ENCODE results near the gene OBSCN.
"Not testable (repeated sequence)": the region's sequence is repeated elsewhere in the genome, so short reads cannot be mapped to it uniquely, and the experiment has no call there.

Gene OBSCN

GRCh38 chr1:228226956-228227791, 19.3 kb downstream of the OBSCN start:
- peak; percentile 74 to 85 for DNase-seq

- not testable (repeated sequence) for DNase-seq
These were observed 20.3 kb downstream of the OBSCN start for GRCh38 chr1:228228147-228228546.

- DNase-seq, result no peak
These were observed 20.8 kb downstream of the OBSCN start for GRCh38 chr1:228228601-228229074.

GRCh38 chr1:228231189-228231588, 23.3 kb downstream of the OBSCN start:
- DNase-seq, result no peak

- no peak for DNase-seq
These were observed 25.3 kb downstream of the OBSCN start for GRCh38 chr1:228233136-228233535.

GRCh38 chr1:228234921-228235320, 27.1 kb downstream of the OBSCN start:
- DNase-seq, result no peak

GRCh38 chr1:228236744-228237143, 28.9 kb downstream of the OBSCN start:
- DNase-seq, result peak in 1 of 2 experiments; percentile 23

- DNase-seq, result no peak
These were observed 30.2 kb downstream of the OBSCN start for GRCh38 chr1:228238007-228238406.

GRCh38 chr1:228238461-228238860, 30.6 kb downstream of the OBSCN start:
- DNase-seq, result no peak

- DNase-seq, result peak in 1 of 2 experiments; percentile 19
These were observed 32.8 kb downstream of the OBSCN start for GRCh38 chr1:228240411-228241240.

- DNase-seq, result peak; percentile 36 to 72
These were observed 33.4 kb downstream of the OBSCN start for GRCh38 chr1:228241259-228241658.

GRCh38 chr1:228242409-228242808, 34.6 kb downstream of the OBSCN start:
- DNase-seq, result no peak

- DNase-seq, result no peak
These were observed 35.2 kb downstream of the OBSCN start for GRCh38 chr1:228243093-228243492.

GRCh38 chr1:228243989-228244388, 36.1 kb downstream of the OBSCN start:
- DNase-seq, result not testable (repeated sequence)

- DNase-seq, result no peak
These were observed 37.3 kb downstream of the OBSCN start for GRCh38 chr1:228245111-228245510.

GRCh38 chr1:228246216-228246900, 38.5 kb downstream of the OBSCN start:
- no peak for DNase-seq

- DNase-seq, result no peak
These were observed 41.9 kb downstream of the OBSCN start for GRCh38 chr1:228249513-228250305.

- DNase-seq, result not testable (repeated sequence)
These were observed 44.6 kb downstream of the OBSCN start for GRCh38 chr1:228252476-228252875.

- no peak for DNase-seq
These were observed 49.0 kb downstream of the OBSCN start for GRCh38 chr1:228256626-228257375.

GRCh38 chr1:228258486-228258885, 50.6 kb downstream of the OBSCN start:
- no peak for DNase-seq

- no peak for DNase-seq
These were observed 51.6 kb downstream of the OBSCN start for GRCh38 chr1:228259368-228259894.
